ENCODE measurements around the gene RNF213.

The RNF213 gene

DNA sequence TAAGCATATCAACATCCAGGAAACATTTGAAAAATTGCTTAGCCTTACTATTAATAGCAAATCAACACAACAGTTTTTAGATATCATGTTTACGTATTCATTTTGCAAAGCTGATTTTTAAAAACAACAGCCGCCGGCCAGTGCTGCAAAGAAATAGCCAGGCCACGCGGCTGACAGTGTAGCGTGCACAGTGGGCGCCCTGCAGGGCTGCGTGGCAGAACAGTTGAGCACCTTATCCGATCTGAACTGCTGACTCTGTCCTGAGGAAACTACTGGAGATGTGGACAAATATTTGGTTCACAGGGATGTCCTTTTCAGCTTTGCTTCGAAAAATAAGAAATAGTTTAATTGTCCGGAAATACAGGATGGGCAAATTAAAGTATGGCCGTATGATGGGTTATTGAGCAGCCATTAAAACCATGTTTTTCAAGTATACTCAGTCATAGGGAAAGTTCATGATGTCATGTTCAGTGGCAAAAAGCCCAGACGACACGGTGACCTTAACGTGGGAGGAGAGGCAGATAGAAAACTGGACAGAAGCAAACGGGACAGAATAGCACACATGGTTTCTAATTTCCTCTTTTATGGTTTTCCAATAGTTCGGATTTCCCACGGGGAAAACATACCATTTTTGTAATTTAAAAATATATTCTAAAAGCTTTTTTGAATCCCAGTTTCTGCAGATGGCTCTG, 101.9 kb downstream of the RNF213 start:
- DNase-seq (ENCODE audit: low spot score): no peak
- TF ChIP-seq, protein P1, sequence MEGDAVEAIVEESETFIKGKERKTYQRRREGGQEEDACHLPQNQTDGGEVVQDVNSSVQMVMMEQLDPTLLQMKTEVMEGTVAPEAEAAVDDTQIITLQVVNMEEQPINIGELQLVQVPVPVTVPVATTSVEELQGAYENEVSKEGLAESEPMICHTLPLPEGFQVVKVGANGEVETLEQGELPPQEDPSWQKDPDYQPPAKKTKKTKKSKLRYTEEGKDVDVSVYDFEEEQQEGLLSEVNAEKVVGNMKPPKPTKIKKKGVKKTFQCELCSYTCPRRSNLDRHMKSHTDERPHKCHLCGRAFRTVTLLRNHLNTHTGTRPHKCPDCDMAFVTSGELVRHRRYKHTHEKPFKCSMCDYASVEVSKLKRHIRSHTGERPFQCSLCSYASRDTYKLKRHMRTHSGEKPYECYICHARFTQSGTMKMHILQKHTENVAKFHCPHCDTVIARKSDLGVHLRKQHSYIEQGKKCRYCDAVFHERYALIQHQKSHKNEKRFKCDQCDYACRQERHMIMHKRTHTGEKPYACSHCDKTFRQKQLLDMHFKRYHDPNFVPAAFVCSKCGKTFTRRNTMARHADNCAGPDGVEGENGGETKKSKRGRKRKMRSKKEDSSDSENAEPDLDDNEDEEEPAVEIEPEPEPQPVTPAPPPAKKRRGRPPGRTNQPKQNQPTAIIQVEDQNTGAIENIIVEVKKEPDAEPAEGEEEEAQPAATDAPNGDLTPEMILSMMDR (IDR thresholded peaks at IDR 0.05; ENCODE audit: extremely low read depth, missing control alignments): no peak

DNA sequence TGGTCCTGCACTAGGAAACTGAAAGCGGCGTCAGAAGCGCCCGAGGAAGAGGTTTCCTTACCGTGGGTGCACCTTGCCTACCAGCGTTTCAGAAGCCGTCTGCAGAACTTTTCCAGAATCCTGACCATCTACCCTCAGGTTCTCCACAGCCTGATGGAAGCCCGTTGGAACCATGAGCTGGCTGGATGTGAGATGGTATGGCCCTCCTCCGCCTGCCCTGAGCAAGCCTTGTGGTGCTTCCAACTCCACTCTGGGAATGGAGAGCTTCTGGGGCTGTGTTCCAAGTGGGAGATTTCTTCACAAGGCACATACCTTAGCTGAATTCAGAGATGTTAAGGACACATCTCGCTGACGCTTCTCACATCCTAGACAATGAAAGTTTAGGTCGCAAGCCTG, 102.5 kb downstream of the RNF213 start:
- no peak for DNase-seq (ENCODE audit: low spot score)
- TF ChIP-seq, protein P1 (IDR thresholded peaks at IDR 0.05; ENCODE audit: extremely low read depth, missing control alignments): no peak

DNA sequence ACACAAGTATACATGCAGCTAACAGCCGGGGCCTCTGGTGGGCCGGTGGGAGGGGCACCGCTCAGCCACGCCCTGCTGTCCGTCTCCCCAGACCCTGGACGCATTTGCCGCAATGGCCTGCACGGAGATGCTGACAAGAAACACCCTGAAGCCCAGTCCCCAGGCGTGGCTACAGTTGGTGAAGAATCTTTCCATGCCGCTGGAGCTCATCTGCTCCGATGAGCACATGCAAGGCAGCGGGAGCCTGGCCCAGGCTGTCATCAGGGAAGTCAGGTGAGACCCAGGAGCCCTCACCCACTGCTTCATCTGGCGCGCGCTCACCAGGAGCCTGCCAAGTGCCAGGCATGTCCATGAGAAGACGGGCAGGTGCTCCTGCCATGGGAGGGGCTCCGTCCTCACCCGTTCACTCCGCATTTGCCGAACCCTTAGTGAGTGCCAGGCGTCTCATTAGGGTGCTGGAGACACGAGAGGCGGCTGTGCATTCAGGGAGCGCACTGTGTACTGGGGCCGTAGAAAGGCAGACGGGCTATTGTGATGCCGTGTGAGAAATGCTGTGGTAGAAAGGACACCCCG, 103.0 kb downstream of the RNF213 start:
- TF ChIP-seq, protein P1 (IDR thresholded peaks at IDR 0.05; ENCODE audit: extremely low read depth, missing control alignments): no peak

DNA sequence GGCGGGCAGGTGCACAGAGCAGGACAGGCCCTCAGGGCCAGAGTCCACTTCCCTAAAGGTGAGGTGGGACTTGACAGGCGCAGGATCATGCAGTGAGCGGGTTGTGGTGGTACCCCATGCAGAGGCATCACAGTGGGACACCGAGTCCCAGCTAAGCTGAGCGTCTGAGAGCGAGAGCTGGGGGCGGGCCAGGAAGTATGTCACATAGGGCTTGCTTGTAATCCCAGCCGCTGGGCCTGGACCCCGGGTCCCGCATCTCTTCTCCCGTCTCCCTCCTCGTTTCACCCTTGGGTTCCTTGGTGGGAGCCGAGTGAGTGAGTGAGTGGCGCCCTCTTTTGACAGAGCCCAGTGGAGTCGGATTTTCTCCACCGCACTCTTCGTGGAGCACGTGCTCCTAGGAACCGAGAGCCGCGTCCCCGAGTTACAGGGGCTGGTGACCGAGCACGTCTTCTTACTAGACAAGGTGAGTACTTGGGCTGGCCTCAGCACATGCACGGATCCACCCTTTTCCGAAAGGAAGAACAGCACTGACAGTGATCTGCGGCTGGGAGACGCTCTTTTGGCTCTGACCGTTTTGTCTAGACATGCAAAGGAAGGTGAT, 103.5 kb downstream of the RNF213 start:
- TF ChIP-seq, protein P1 (IDR thresholded peaks at IDR 0.05; ENCODE audit: extremely low read depth, missing control alignments): no peak
- DNase-seq (ENCODE audit: low spot score): no peak

More for the DNA sequence above, 103.0 kb downstream of the RNF213 start:
- DNase-seq (ENCODE audit: low spot score): no peak

DNA sequence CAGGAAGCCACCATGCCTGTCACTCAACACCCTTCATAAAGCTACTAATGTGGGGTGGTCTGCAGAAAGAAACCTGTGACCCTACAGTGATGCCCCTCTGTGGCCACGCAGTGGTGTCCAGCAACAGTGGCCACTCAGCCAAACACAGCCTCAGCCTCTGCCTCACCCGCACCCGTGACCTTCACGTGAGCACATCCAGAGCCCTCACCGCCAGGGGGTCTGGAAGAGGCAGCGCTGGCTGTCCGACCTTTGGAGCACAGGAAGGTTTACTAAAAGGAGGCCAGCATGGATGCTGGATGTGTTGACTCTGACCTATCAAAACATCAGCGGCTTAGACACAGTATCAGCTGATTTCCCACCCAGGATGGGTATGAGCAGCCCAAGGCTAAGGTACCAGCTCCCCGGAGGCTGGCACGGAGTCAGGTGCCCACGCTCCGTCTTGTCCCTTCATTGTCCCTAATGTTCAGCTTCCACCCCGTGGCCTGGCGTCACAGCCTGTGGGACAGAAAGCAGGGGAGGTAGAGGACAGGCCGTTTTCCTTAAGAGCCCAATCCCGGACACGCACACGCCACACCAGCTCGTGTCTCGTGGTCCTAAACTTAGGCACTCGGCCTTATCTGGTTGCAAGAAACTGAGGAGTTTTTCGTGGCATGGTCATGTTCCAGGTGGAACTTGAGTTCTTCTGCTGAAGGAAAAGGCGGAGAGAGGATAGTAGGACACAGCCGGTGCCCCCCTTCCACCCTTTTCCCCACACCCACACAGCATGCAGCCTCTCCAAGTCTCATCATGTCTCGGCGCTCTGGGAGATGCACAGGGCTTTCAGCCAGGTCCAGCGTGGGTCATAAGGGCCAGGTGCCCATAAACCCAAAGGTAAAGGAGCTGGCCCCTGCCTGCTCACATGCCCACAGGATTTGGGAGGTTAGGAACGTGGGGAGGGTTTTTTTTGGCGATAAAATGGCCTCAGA, 104.6 kb downstream of the RNF213 start:
- no peak for DNase-seq (ENCODE audit: low spot score)
- TF ChIP-seq, protein P1 (IDR thresholded peaks at IDR 0.05; ENCODE audit: extremely low read depth, missing control alignments): no peak

DNA sequence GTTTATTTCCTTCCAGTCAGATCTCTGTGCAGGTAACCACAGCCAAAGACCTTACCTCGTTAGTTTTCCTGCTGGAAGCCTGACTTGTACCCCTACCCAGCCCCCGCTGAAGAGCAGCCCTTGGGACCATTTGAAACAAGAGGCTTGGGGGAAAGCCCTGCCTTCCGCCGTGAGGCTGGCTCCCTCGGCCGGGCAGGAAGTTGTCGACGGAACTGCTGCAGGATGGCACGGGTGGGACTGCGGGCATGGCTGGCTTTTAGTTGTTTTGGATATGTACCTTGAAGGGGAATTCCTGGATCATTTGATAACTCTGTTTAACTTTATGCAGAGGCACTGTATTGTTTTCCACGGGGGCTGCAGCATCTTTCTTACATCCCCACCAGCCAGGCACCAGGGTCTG, 105.3 kb downstream of the RNF213 start:
- DNase-seq (ENCODE audit: low spot score): no peak
- TF ChIP-seq, protein P1 (IDR thresholded peaks at IDR 0.05; ENCODE audit: extremely low read depth, missing control alignments): no peak

Measured in GM20000 (cell line).